HEK293 (cell line): Measurements from ENCODE around the gene ANKRD11.
"Not testable (repeated sequence)": the region's sequence is repeated elsewhere in the genome, so short reads cannot be mapped to it uniquely, and the experiment has no call there.

ENCODE experiments used
- CTCF ChIA-PET: fragments of 350-600 bp; formaldehyde crosslinking; extraction: SDS; loops from one replicate; lab custom pipeline; 2021; ENCODE audit warnings: antibody characterized with exemption; lab: Yijun Ruan, JAX
- POLR2A ChIA-PET: fragments of 300-600 bp; formaldehyde crosslinking; extraction: SDS; loops from one replicate; lab custom pipeline; 2020; ENCODE audit warnings: antibody characterized with exemption, inconsistent platforms; lab: Yijun Ruan, JAX
- H3K27ac ChIP-seq: fragments of 200-500 bp; sonication (Bioruptor generic); 2 replicates; pipeline ENCODE4 v1.5.1; 2014; ENCODE audit warnings: low read depth, low read length, control low read depth, inconsistent platforms; ENCODE audit errors: extremely low read depth
- H3K36me3 ChIP-seq, 2 experiments: fragments of 200-500 bp in 1 of 2; sonication (Bioruptor generic) in 1 of 2; 1 replicate in 1 of 2; 2 replicates in 1 of 2; pipeline ENCODE4 v1.5.1; 2014 to 2017; ENCODE audit warnings: inconsistent platforms in 2 of 2, low read length in 2 of 2; ENCODE audit not compliant: control insufficient read depth in 2 of 2, insufficient read depth in 1 of 2
- H3K4me1 ChIP-seq: fragments of 200-500 bp; sonication (Bioruptor generic); 2 replicates; pipeline ENCODE4 v1.5.1; 2014; ENCODE audit warnings: mild to moderate bottlenecking, low read length, inconsistent platforms; ENCODE audit not compliant: control insufficient read depth, insufficient read depth
- H3K4me3 ChIP-seq: 2 replicates; pipeline ENCODE4 v1.5.1; 2011; ENCODE audit warnings: low read depth, mild to moderate bottlenecking, control low read depth, low read length, moderate library complexity
- H3K9me3 ChIP-seq: fragments of 200-500 bp; sonication (Bioruptor generic); 2 replicates; pipeline ENCODE4 v1.5.1; 2014; ENCODE audit warnings: low read depth, low read length, inconsistent platforms; ENCODE audit not compliant: control insufficient read depth, insufficient read depth
- BCL11B ChIP-seq: fragments of 450-650 bp; formaldehyde crosslinking; IDR thresholded peaks from 2 replicates; pipeline ENCODE4 v1.5.1; 2016; ENCODE audit warnings: low read depth, missing biosample characterization, missing genetic modification characterization
- GLI4 ChIP-seq: fragments of 450-650 bp; formaldehyde crosslinking; IDR thresholded peaks from 2 replicates; pipeline ENCODE4 v1.5.1; 2016; ENCODE audit warnings: missing biosample characterization, missing genetic modification characterization
- SCRT1 ChIP-seq: fragments of 450-650 bp; formaldehyde crosslinking; IDR thresholded peaks from 2 replicates; pipeline ENCODE4 v1.5.1; 2016; ENCODE audit warnings: missing biosample characterization, missing genetic modification characterization, borderline replicate concordance
- YY1 ChIP-seq: fragments of 450-650 bp; formaldehyde crosslinking; IDR thresholded peaks from 2 replicates; pipeline ENCODE4 v1.5.1; 2018; ENCODE audit warnings: missing biosample characterization, missing genetic modification characterization
- YY2 ChIP-seq: fragments of 450-650 bp; formaldehyde crosslinking; IDR thresholded peaks from 2 replicates; pipeline ENCODE4 v1.5.1; 2016; ENCODE audit warnings: missing biosample characterization, missing genetic modification characterization
- ZNF146 ChIP-seq: fragments of 450-650 bp; formaldehyde crosslinking; IDR thresholded peaks from 2 replicates; pipeline ENCODE4 v1.5.1; 2016; ENCODE audit warnings: missing biosample characterization, missing genetic modification characterization
- ZNF221 ChIP-seq: fragments of 450-650 bp; formaldehyde crosslinking; IDR thresholded peaks from 2 replicates; pipeline ENCODE4 v1.5.1; 2017; ENCODE audit warnings: missing biosample characterization, missing genetic modification characterization, borderline replicate concordance
- ZNF433 ChIP-seq: fragments of 450-650 bp; formaldehyde crosslinking; IDR thresholded peaks from 2 replicates; pipeline ENCODE4 v1.5.1; 2016; ENCODE audit warnings: missing biosample characterization, missing genetic modification characterization, low read depth
- ZNF48 ChIP-seq: fragments of 450-650 bp; formaldehyde crosslinking; IDR thresholded peaks from 2 replicates; pipeline ENCODE4 v1.5.1; 2016; ENCODE audit warnings: missing biosample characterization, missing genetic modification characterization
- ZNF514 ChIP-seq: fragments of 450-650 bp; formaldehyde crosslinking; IDR thresholded peaks from 2 replicates; pipeline ENCODE4 v1.5.1; 2016; ENCODE audit warnings: missing biosample characterization, missing genetic modification characterization
- ZNF521 ChIP-seq: fragments of 450-650 bp; formaldehyde crosslinking; IDR thresholded peaks from 2 replicates; pipeline ENCODE4 v1.5.1; 2017; ENCODE audit warnings: missing biosample characterization, mild to moderate bottlenecking, missing genetic modification characterization
- ZNF530 ChIP-seq: fragments of 450-650 bp; formaldehyde crosslinking; IDR thresholded peaks from 2 replicates; pipeline ENCODE4 v1.5.1; 2016; ENCODE audit warnings: low read depth, missing biosample characterization, missing genetic modification characterization
- ZNF670 ChIP-seq: fragments of 450-650 bp; formaldehyde crosslinking; IDR thresholded peaks from 2 replicates; pipeline ENCODE4 v1.5.1; 2016; ENCODE audit warnings: missing biosample characterization, missing genetic modification characterization, low read depth
- TF ChIP-seq, protein P1 (sequence below): fragments of 450-650 bp; IDR thresholded peaks from 2 replicates; pipeline ENCODE4 v1.5.1; 2018; ENCODE audit warnings: missing biosample characterization, missing genetic modification characterization
- TF ChIP-seq, protein P2 (sequence below): fragments of 450-650 bp; formaldehyde crosslinking; optimal IDR thresholded peaks from 2 replicates; pipeline ENCODE3; 2016; ENCODE audit warnings: missing biosample characterization, mild to moderate bottlenecking, missing genetic modification characterization
- TF ChIP-seq, protein P3 (sequence below): fragments of 450-650 bp; formaldehyde crosslinking; IDR thresholded peaks from 2 replicates; pipeline ENCODE4 v1.5.1; 2016; ENCODE audit warnings: missing biosample characterization, missing genetic modification characterization

Gene ANKRD11

DNA sequence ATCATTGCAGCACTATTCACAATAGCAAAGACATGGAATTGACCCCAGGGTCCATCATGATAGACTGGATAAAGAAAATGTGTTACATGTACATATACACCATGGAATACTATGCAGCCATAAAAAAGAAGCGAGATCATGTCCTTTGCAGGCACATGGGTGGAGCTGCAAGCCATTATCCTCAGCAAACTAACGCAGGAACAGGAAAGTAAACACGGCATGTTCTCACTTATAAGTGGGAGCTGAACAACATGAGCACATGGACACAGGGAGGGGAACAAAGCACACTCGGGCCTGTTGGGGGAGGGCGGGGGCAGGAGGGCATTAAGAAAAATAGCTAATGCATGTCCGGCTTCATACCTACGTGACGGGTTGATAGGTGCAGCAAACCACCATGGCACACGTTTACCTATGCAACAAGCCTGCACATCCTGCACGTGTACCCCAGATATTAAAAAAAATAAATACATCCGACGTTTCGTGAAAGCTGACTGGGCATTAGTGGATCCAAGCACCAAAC is 243.9 kb downstream of the ANKRD11 start (continued):
- peak; percentile 99 for TF ChIP-seq ZNF146 (tag by site-specific recombination)
- TF ChIP-seq, protein P1, sequence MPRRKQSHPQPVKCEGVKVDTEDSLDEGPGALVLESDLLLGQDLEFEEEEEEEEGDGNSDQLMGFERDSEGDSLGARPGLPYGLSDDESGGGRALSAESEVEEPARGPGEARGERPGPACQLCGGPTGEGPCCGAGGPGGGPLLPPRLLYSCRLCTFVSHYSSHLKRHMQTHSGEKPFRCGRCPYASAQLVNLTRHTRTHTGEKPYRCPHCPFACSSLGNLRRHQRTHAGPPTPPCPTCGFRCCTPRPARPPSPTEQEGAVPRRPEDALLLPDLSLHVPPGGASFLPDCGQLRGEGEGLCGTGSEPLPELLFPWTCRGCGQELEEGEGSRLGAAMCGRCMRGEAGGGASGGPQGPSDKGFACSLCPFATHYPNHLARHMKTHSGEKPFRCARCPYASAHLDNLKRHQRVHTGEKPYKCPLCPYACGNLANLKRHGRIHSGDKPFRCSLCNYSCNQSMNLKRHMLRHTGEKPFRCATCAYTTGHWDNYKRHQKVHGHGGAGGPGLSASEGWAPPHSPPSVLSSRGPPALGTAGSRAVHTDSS (tag by site-specific recombination): no peak
- TF ChIP-seq ZNF670 (tag by site-specific recombination): no peak

DNA sequence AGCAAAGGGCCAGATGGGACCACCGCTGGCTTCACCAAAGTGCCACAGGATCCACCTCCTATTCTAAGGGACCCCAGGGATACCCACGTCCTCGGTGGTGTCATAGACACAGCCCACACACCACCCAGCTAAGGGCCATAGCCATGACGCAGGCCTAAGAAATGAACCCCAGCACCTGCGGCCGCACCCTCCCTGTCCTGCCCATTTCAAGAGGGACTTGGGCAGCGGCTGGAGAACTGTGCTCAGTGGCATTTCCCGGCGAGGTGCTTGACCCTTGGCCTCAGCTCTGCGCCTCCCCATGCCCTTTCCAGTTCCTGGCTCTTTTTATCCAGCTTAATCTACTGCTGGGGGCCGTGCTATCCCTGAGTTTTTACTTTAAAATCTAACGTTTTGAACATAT is 245.6 kb downstream of the ANKRD11 start:
- no peaks in the 10 kb centered on the region for H3K36me3 ChIP-seq
- TF ChIP-seq ZNF48 (tag by site-specific recombination) (no peak), YY2 (no peak), YY1 (tag by site-specific recombination) (no peak), ZNF433 (no peak), ZNF521 (tag by site-specific recombination) (no peak), GLI4 (no peak), ZNF530 (tag by site-specific recombination) (no peak), BCL11B (tag by site-specific recombination) (no peak), SCRT1 (tag by site-specific recombination) (no peak), ZNF221 (no peak), ZNF514 (tag by site-specific recombination) (no peak)
- TF ChIP-seq, protein P2, sequence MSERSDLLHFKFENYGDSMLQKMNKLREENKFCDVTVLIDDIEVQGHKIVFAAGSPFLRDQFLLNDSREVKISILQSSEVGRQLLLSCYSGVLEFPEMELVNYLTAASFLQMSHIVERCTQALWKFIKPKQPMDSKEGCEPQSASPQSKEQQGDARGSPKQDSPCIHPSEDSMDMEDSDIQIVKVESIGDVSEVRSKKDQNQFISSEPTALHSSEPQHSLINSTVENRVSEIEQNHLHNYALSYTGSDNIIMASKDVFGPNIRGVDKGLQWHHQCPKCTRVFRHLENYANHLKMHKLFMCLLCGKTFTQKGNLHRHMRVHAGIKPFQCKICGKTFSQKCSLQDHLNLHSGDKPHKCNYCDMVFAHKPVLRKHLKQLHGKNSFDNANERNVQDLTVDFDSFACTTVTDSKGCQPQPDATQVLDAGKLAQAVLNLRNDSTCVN (tag by site-specific recombination): no peak
- TF ChIP-seq, protein P3, sequence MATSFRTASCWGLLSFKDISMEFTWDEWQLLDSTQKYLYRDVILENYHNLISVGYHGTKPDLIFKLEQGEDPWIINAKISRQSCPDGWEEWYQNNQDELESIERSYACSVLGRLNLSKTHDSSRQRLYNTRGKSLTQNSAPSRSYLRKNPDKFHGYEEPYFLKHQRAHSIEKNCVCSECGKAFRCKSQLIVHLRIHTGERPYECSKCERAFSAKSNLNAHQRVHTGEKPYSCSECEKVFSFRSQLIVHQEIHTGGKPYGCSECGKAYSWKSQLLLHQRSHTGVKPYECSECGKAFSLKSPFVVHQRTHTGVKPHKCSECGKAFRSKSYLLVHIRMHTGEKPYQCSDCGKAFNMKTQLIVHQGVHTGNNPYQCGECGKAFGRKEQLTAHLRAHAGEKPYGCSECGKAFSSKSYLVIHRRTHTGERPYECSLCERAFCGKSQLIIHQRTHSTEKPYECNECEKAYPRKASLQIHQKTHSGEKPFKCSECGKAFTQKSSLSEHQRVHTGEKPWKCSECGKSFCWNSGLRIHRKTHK: no peak
- TF ChIP-seq, protein P1 (tag by site-specific recombination): no peak
- no peak overlapping the region for H3K4me3 ChIP-seq
- CTCF ChIA-PET: interaction anchor here (1.1 kb wide), 1 partner anchor 318 kb away, joined by 3 read pairs; no protein-coding TSS in a partner anchor
- H3K4me1 ChIP-seq: peaks cover 2% of the 10 kb centered on the region; the same call in 1 of the 2 replicates
- POLR2A ChIA-PET: interaction anchor here (0.7 kb wide), 1 partner anchor 174 kb away, joined by 5 read pairs; no protein-coding TSS in a partner anchor
- no peak overlapping the region for H3K27ac ChIP-seq
- no peaks in the 10 kb centered on the region for H3K9me3 ChIP-seq

DNA sequence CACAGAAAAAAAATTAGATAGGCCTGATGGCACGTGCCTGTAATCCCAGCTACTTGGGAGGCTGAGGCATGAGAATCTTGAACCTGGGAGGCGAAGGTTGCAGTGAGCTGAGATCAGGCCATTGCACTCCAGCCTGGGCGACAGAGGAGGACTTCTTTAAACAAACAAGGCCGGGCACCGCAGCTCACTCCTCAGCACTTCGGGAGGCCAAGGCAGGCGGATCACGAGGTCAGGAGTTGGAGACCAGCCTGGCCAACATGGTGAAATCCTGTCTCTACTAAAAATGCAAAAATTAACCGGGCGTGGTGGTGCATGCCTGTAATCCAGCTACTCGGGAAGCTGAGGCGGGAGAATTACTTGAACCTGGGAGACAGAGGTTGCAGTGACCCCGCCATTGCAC is 246.1 kb downstream of the ANKRD11 start:
- H3K4me1 ChIP-seq, H3K27ac ChIP-seq, H3K4me3 ChIP-seq, POLR2A ChIA-PET, H3K36me3 ChIP-seq, H3K9me3 ChIP-seq: not testable (repeated sequence)
- CTCF ChIA-PET: interaction anchor here (1.1 kb wide), 1 partner anchor 318 kb away, joined by 3 read pairs; no protein-coding TSS in a partner anchor
